ENCODE results near the gene LPP.

DNA sequence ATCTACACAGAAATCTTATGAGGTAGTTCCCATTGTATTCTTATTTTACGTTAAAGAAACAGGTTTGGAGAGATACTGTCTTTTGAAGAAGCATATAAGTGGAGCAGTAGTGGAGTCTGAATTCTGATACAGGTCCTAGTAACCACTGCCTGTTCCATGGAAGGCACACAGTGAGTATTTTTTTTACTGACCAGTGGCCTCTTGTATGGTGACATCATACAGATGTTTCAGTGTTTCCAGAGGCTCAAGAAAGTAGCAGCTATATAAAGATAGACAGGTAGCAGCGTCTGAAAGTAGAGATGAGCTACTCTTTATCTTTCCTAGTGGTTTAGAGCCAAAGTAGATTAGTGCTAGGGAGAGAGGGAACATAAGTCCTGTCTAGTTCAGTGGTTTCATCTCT, 173.5 kb downstream of the LPP start:
- TF ChIP-seq, protein P1, sequence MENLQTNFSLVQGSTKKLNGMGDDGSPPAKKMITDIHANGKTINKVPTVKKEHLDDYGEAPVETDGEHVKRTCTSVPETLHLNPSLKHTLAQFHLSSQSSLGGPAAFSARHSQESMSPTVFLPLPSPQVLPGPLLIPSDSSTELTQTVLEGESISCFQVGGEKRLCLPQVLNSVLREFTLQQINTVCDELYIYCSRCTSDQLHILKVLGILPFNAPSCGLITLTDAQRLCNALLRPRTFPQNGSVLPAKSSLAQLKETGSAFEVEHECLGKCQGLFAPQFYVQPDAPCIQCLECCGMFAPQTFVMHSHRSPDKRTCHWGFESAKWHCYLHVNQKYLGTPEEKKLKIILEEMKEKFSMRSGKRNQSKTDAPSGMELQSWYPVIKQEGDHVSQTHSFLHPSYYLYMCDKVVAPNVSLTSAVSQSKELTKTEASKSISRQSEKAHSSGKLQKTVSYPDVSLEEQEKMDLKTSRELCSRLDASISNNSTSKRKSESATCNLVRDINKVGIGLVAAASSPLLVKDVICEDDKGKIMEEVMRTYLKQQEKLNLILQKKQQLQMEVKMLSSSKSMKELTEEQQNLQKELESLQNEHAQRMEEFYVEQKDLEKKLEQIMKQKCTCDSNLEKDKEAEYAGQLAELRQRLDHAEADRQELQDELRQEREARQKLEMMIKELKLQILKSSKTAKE (IDR thresholded peaks at IDR 0.05; ENCODE audit: low read depth, poor library complexity, severe bottlenecking): no peak
- TF ChIP-seq FOS (IDR thresholded peaks at IDR 0.05; ENCODE audit: borderline replicate concordance, extremely low read depth, insufficient read length) (no peak), CREB1 (IDR thresholded peaks at IDR 0.05; ENCODE audit: low read depth) (no peak), FOXM1 (IDR thresholded peaks at IDR 0.05; ENCODE audit: low read depth, low read length) (no peak), SPI1 (IDR thresholded peaks at IDR 0.05; ENCODE audit: borderline replicate concordance, insufficient read depth, low read depth, low read length) (no peak), POLR2A (IDR thresholded peaks at IDR 0.05; ENCODE audit: low read depth, low read length) (no peak), BHLHE40 (IDR thresholded peaks at IDR 0.05; ENCODE audit: borderline replicate concordance in 1 of 2, low read depth in 2 of 2, low read length in 1 of 2) (no peak), HDGF (IDR thresholded peaks at IDR 0.05) (no peak), EP300 (IDR thresholded peaks at IDR 0.05; ENCODE audit: borderline replicate concordance in 1 of 2, control insufficient read depth in 1 of 2, low read depth in 2 of 2, low read length in 2 of 2) (no peak), POLR2AphosphoS5 (IDR thresholded peaks at IDR 0.05; ENCODE audit: low read length) (no peak)
- TF ChIP-seq, protein P2, sequence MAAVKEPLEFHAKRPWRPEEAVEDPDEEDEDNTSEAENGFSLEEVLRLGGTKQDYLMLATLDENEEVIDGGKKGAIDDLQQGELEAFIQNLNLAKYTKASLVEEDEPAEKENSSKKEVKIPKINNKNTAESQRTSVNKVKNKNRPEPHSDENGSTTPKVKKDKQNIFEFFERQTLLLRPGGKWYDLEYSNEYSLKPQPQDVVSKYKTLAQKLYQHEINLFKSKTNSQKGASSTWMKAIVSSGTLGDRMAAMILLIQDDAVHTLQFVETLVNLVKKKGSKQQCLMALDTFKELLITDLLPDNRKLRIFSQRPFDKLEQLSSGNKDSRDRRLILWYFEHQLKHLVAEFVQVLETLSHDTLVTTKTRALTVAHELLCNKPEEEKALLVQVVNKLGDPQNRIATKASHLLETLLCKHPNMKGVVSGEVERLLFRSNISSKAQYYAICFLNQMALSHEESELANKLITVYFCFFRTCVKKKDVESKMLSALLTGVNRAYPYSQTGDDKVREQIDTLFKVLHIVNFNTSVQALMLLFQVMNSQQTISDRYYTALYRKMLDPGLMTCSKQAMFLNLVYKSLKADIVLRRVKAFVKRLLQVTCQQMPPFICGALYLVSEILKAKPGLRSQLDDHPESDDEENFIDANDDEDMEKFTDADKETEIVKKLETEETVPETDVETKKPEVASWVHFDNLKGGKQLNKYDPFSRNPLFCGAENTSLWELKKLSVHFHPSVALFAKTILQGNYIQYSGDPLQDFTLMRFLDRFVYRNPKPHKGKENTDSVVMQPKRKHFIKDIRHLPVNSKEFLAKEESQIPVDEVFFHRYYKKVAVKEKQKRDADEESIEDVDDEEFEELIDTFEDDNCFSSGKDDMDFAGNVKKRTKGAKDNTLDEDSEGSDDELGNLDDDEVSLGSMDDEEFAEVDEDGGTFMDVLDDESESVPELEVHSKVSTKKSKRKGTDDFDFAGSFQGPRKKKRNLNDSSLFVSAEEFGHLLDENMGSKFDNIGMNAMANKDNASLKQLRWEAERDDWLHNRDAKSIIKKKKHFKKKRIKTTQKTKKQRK (IDR thresholded peaks at IDR 0.05; ENCODE audit: low read depth, low read length): no peak
- TF ChIP-seq, protein P3, sequence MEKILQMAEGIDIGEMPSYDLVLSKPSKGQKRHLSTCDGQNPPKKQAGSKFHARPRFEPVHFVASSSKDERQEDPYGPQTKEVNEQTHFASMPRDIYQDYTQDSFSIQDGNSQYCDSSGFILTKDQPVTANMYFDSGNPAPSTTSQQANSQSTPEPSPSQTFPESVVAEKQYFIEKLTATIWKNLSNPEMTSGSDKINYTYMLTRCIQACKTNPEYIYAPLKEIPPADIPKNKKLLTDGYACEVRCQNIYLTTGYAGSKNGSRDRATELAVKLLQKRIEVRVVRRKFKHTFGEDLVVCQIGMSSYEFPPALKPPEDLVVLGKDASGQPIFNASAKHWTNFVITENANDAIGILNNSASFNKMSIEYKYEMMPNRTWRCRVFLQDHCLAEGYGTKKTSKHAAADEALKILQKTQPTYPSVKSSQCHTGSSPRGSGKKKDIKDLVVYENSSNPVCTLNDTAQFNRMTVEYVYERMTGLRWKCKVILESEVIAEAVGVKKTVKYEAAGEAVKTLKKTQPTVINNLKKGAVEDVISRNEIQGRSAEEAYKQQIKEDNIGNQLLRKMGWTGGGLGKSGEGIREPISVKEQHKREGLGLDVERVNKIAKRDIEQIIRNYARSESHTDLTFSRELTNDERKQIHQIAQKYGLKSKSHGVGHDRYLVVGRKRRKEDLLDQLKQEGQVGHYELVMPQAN (conservative IDR thresholded peaks at IDR 0.05): no peak

All from GM12878 (cell line).